Measurements from ENCODE around the gene SLC35F4.

DNA sequence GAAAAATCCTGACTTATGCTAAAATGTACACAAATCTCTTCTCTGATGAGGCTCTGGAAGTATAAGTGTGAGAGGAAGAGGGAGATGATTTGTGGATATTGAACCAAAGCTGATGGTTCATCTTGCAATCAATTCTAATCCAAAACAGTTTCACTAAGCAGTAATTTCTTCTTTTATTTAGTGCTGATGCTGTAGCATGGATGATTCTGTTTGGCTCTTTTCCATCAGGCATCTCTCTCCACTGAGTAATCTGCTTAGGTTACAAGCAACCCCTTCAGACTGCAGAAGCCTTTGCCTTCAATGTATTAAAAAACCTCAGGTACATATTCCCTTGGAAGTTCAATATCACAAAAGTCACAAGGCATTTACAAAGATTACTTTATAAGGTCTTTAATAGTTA is 213.1 kb downstream of the SLC35F4 start:
- TF ChIP-seq, protein P1, sequence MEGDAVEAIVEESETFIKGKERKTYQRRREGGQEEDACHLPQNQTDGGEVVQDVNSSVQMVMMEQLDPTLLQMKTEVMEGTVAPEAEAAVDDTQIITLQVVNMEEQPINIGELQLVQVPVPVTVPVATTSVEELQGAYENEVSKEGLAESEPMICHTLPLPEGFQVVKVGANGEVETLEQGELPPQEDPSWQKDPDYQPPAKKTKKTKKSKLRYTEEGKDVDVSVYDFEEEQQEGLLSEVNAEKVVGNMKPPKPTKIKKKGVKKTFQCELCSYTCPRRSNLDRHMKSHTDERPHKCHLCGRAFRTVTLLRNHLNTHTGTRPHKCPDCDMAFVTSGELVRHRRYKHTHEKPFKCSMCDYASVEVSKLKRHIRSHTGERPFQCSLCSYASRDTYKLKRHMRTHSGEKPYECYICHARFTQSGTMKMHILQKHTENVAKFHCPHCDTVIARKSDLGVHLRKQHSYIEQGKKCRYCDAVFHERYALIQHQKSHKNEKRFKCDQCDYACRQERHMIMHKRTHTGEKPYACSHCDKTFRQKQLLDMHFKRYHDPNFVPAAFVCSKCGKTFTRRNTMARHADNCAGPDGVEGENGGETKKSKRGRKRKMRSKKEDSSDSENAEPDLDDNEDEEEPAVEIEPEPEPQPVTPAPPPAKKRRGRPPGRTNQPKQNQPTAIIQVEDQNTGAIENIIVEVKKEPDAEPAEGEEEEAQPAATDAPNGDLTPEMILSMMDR (IDR thresholded peaks at IDR 0.05; ENCODE audit: low read length), result no peak
- TF ChIP-seq EZH2phosphoT487 (IDR thresholded peaks at IDR 0.05; ENCODE audit: low read length) (no peak), EZH2 (optimal IDR thresholded peaks at IDR 0.05; ENCODE audit: low read depth, low read length) (no peak)

Measured in MM.1S (cell line).